ENCODE data around the gene TNNC1.

The TNNC1 gene

GRCh38 chr3:52441772-52442332, 12.0 kb downstream of the TNNC1 start:
- no peak for FAIRE-seq

- no peak for FAIRE-seq
Measured at GRCh38 chr3:52441091-52441771, 12.6 kb downstream of the TNNC1 start.

DNA sequence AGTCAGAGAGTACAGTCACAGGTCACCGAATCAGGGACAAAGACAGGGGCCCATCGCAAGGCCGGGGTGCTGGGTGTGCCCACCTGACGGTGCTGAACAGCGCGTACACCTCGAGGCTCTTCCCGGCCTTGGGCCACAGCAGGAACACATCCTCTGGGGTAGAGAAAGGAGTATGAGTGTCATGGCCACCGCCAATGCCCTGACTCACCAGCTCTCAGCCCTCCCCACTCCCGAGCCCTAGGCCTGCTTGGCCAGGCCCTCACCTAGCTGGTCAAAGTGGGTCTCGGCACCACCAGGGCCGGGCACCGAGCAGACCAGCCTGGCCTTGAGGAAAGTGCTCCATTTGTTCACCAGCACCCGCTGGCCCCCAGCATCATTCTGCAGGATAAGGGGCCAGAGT, 13.2 kb downstream of the TNNC1 start:
- FAIRE-seq: no peak

GRCh38 chr3:52440249-52440551, 13.6 kb downstream of the TNNC1 start:
- no peak for FAIRE-seq

GRCh38 chr3:52439426-52440248, 14.2 kb downstream of the TNNC1 start:
- no peak for FAIRE-seq

DNA sequence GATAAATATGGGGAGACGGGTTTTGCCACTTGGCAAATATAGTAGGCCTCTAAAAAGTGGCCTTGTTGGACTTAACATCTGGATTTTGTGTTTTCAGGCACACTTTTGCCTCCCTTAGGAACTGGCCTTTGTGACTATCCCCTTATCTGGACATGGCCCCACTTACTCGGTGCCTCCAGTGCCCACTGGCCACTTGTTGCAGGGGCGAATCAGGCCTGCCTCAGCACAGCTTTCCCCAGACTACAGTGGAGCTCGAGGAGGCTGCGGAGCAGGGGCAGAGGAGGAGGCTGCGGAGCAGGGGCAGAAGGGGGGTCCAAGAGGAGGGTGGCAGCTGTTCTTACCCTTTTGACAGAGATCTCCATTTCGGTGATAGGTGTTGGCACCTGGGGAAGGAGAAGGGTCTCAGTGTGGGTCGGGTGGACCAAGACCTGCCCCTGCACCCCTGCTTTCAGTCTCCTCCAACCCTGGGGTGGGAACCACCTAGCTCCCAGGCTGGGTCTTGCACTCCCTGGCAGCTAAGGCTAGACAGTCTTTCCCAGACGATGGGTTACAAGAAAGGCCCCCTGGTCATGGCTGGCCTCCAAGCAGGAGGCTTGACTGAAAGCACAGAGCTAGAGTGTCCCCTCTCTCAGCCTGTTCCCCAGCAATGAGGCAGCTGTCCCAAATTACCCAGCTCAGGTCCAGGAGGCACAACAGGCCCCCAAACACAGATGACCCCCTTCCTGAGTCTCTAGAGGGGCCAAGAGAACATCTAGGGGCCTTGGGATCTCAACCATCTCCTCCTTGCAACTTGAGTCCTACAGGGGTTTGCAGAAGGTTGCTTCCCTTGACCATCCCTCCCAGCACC, 15.0 kb downstream of the TNNC1 start:
- FAIRE-seq: no peak

- FAIRE-seq: no peak
Measured at GRCh38 chr3:52438104-52438376, 15.8 kb downstream of the TNNC1 start.

- FAIRE-seq: no peak
Measured at GRCh38 chr3:52437326-52438103, 16.3 kb downstream of the TNNC1 start.

DNA sequence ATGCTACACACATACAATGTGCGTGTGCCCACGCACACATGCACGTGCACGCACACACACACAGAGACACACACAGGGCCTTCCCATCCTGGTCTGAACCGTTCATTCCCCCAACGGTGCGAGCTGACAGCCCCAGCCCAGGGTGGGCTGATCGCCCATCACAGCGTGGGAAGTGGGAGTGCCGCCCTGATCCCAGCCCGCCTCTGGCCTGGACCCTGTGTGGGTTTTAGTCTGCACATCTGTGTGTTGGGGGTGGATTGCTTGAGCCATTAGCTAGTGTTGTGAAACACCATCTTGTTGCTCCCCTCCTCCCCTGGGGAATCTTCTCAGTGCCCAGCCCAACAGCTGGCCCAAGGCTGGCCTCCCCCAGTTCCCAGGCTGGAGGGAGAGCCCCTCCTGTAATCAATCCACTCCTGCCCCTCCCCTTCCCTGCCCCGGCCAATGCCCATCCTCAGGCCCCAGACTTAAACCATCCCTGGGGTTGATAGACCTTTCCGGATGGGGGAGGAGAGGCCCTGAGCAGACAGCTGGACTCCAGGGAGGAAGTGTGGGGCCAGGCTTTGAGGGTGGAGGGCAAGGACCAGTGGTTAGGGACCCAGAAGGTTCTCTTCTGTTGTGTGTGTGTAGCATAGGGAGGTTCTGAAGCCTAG, 17.2 kb downstream of the TNNC1 start:
- FAIRE-seq: no peak

GRCh38 chr3:52435246-52436101, 18.4 kb downstream of the TNNC1 start:
- no peak for FAIRE-seq

GRCh38 chr3:52434491-52435115, 19.2 kb downstream of the TNNC1 start:
- no peak for FAIRE-seq

DNA sequence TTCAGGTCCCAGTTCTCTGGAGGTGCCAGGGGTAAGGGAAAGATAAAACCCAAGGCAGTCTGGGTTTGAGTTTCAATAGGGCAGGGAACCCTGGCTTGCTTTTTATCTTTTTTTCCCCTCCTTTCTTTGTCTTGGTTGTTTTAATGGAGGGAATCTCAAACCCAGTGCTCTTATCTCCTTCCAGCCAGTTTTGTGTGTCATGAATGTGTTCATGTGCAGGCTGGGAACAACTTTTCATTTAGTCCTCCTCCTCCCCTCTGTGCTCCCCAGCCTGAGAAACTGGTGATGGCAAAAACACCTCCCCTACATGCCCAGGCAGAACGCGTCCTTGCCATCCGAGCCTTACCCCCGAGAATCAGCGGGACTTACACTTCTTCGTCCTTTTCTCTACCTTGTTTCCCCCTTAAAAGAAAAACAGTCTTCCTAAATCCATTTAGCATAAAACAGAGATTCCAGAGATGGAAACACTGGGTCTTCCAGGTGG, 19.8 kb downstream of the TNNC1 start:
- FAIRE-seq: no peak

DNA sequence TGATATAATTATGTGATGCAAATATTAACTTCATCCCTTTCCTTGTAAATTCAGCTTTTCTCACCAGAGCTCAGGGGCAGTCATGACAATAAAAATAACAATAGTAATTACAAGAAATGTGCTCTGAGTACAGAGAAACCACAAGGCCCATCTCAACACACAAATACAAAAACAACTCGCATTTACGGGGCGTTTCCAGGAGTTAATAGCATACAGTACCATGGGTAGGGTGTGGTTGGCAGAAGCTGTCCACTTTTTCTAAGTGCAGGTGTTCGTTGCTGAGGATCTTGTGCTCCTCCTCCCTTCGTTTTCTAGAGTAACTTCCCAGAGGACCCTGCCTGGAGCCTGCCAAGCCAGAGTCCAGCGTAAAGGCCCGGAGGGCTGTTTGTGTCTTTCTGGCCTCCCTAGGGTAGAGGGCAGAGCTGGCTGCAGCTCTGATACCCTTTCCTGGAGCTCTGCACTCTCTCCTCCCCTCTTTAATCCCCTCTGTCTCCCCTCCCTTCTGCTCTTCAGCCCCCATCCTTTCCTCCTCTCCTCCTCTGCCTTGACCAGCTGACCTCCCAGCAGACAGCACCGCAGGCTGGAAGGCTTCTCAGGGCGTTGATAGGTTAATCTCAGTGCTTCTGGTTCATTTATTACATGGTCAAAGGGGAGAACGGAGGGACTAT, 20.4 kb downstream of the TNNC1 start:
- FAIRE-seq: no peak

DNA sequence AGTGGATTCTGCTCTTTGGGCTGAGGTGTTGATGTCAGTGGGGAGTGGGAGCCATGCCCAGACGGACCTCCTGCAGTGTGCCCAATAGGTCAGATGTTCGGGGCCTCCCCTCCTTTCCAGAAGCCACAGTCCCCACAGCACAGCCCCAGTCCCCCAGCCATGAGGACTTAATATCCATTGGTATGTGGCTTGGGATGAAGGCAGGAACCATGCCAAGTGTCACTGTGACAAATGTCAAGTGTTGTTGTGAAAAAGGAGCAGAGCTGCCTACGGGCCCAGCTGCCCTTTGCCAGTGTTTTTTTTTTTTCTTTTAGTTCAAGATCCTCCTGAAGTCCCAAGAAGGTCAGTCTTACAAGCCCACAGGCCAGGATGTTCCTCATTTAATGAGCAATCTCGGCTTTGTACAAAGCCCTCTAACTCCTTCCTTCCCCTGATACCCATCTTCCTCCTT, 21.1 kb downstream of the TNNC1 start:
- FAIRE-seq: no peak

DNA sequence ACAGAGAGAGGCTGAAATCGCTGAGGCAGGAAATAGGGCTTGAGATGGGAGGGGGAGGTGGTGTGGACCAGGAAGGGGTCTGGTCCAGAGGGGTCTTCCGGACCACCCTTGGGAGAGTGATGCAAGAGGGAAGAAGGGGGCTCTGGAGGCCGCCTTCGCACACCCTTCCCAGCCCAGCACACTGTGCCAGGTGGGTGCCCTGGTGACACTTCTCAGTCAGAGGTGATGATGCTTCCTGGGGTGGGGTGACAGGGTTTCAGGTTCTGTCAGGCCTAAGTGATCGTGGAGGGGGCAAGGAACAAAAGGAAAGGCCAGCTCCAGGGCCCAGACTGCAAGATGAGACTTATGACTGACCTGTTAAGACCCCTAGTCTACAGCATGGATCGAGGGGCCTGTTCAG, 21.6 kb downstream of the TNNC1 start:
- FAIRE-seq: no peak

DNA sequence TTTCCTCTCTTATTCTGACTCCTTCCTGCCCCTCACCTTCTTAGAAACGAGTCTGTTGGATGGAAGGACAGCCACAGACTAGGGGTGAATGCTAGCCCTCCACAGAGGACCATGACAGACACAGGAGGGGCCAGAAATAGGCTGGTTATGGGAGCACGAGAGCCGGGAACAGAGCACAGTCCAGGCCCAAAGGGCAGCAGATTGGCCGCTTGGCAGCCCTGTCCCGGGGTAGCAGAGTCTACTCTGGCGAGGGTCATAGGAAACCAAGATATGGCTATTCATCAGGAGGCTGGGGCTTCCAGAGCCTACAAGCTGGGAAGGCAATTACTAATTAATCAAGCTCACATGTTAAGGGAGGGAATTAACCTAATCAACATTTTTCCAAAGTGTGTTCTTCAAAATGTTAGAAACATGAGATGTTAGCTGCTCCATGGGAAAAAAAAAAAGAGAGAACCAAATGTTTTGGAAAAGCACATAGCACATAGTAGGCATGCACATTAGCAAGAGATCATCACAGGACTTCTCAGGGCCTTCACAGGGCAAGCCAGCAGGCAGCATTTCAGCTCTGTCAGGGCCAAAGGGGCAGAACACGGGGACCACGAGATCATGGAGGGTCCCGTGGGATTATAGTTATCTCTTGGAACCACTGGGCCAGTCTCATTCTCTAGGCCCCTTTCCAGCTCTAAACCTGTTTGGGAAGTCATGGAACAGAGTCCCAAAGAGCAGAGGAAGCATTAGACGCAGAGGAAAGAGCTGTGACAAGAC, 22.2 kb downstream of the TNNC1 start:
- no peak for FAIRE-seq

DNA sequence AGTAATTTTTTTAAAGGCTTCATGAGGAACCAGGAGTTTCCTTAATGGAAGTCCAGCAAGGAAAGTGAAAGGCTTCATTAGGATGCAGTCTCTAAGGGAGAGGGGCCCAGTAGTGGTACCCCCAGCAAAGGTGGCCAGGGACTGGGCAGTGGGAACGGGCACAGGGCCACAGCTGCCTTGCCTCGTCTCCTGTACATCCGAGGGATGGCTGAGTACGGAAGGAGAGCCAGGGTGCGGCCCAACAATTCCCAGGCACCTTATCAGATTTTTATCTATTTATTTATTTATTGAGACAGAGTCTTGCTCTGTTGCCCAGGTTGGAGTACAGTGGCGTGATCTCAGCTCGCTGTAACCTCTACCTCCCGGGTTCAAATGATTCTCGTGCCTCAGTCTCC, 23.4 kb downstream of the TNNC1 start:
- FAIRE-seq: no peak

- no peak for FAIRE-seq
Measured at GRCh38 chr3:52429779-52430415, 23.9 kb downstream of the TNNC1 start.

GRCh38 chr3:52429031-52429430, 24.8 kb downstream of the TNNC1 start:
- FAIRE-seq: no peak

Data from islet of Langerhans (tissue), 1 donor.